GM12878 (cell line): ENCODE data around the gene FLT1. TPM values are rescaled to one million over a fixed set of nuclear protein-coding genes. Genes with fewer than 3 reads are reported as not detected.

Experiments used
- ATAC-seq: fragments of 200-7000 bp; cut with Tn5 transposase; 3 replicates; pipeline ENCODE4 v1.9.1; 2020; ENCODE audit warnings: mild to moderate bottlenecking, moderate library complexity
- BruUV-seq: library from RNA; stranded (reverse); fragments of 400-500 nt; replicated peaks from 2 replicates; lab custom pipeline; 2021; lab: Mats Ljungman, UMichigan
- CTCF ChIA-PET: fragments of 300-600 bp; sonication (Branson Sonifier 250); formaldehyde crosslinking; extraction: SDS; loops from one replicate; lab custom pipeline; 2021; ENCODE audit warnings: inconsistent platforms; lab: Yijun Ruan, JAX
- POLR2A ChIA-PET: fragments of 350-600 bp; formaldehyde crosslinking; extraction: SDS; loops from one replicate; lab custom pipeline; 2021; ENCODE audit warnings: inconsistent platforms; lab: Charles Lee
- RAD21 ChIA-PET: fragments of 300-600 bp; sonication (Branson Sonifier 250); formaldehyde crosslinking; loops from one replicate; lab custom pipeline; 2023; ENCODE audit warnings: antibody characterized with exemption; ENCODE audit not compliant: unreplicated experiment; lab: Charles Lee
- SMC1A ChIA-PET: fragments of 300-600 bp; sonication (Branson Sonifier 250); formaldehyde crosslinking; loops from one replicate; lab custom pipeline; 2023; ENCODE audit not compliant: unreplicated experiment, uncharacterized antibody; lab: Charles Lee
- DNase-seq: peaks from one replicate; pipeline ENCODE4 v3.0.0-alpha.2; 2011; ENCODE audit warnings: low read depth, low spot score
- FAIRE-seq: peaks from 3 replicates; lab custom pipeline; 2011; peaks lifted over from hg19 to GRCh38; lab: Jason Lieb, UNC
- H2AFZ ChIP-seq: 2 replicates; pipeline ENCODE4 v1.6.0; 2011; ENCODE audit warnings: low read depth, low read length, control low read depth; ENCODE audit not compliant: control insufficient read depth
- H3K27ac ChIP-seq: 2 replicates; pipeline ENCODE4 v1.5.1; 2011; ENCODE audit warnings: control low read depth; ENCODE audit not compliant: control insufficient read depth, insufficient read depth
- H3K27me3 ChIP-seq, 2 experiments: replicated peaks in 1 of 2; 2 replicates each; pipeline versions ENCODE4 v1.6.0 to v1.6.1; 2011; ENCODE audit warnings: low read length in 1 of 2; ENCODE audit not compliant: control insufficient read depth in 2 of 2, insufficient read depth in 2 of 2
- H3K36me3 ChIP-seq, 2 experiments: 2 replicates each; pipeline ENCODE4 v1.5.1; 2011; ENCODE audit warnings: low read length in 1 of 2; ENCODE audit not compliant: control insufficient read depth in 2 of 2, insufficient read depth in 2 of 2
- H3K4me1 ChIP-seq: 2 replicates; pipeline ENCODE4 v1.6.1; 2011; ENCODE audit warnings: mild to moderate bottlenecking, low read length, moderate library complexity, mixed read lengths; ENCODE audit not compliant: control insufficient read depth, insufficient read depth
- H3K4me2 ChIP-seq: 2 replicates; pipeline ENCODE4 v1.6.0; 2011; ENCODE audit warnings: control low read depth; ENCODE audit not compliant: control insufficient read depth, insufficient read depth
- H3K4me3 ChIP-seq: fragments of 200-600 bp; sonication (generic); 2 replicates; pipeline ENCODE4 v1.5.1; 2016
- H3K79me2 ChIP-seq: 2 replicates; pipeline ENCODE4 v1.6.0; 2011; ENCODE audit warnings: low read length; ENCODE audit not compliant: control insufficient read depth, insufficient read depth
- H3K9ac ChIP-seq: 2 replicates; pipeline ENCODE4 v1.8.0; 2011; ENCODE audit warnings: low read length, control low read depth, mixed read lengths; ENCODE audit not compliant: control insufficient read depth, insufficient read depth
- H3K9me3 ChIP-seq: replicated peaks from 3 replicates; pipeline ENCODE4 v1.5.1; 2011; ENCODE audit warnings: mild to moderate bottlenecking, low read length; ENCODE audit not compliant: control insufficient read depth, insufficient read depth
- H4K20me1 ChIP-seq: 2 replicates; pipeline ENCODE4 v1.6.0; 2011; ENCODE audit not compliant: control insufficient read depth, insufficient read depth
- BHLHE40 ChIP-seq, 2 experiments: fragments of 450-650 bp in 1 of 2; IDR thresholded peaks; 2 replicates each; pipeline ENCODE4 v1.6.1; 2011 to 2017; ENCODE audit warnings: low read depth in 2 of 2, borderline replicate concordance in 1 of 2, improper control_type of control experiment in 1 of 2, low read length in 1 of 2, mild to moderate bottlenecking in 1 of 2
- JUND ChIP-seq: IDR thresholded peaks from 2 replicates; pipeline ENCODE4 v1.6.1; 2012; ENCODE audit warnings: low read depth, mild to moderate bottlenecking, low read length, improper control_type of control experiment, moderate library complexity
- KAT2A ChIP-seq: conservative IDR thresholded peaks from 2 replicates; pipeline ENCODE4 v1.6.1; 2011; ENCODE audit warnings: low read depth, low read length; ENCODE audit not compliant: control insufficient read depth
- NFIC ChIP-seq: IDR thresholded peaks from 2 replicates; pipeline ENCODE4 v1.6.1; 2012; ENCODE audit warnings: low read depth, mild to moderate bottlenecking, inconsistent platforms, low read length, moderate library complexity
- NR2F1 ChIP-seq: fragments of 450-650 bp; conservative IDR thresholded peaks from 2 replicates; pipeline ENCODE4 v1.6.1; 2017; ENCODE audit warnings: mild to moderate bottlenecking
- POLR2AphosphoS2 ChIP-seq: IDR thresholded peaks from 2 replicates; pipeline ENCODE4 v1.6.1; 2011; ENCODE audit warnings: low read depth, mild to moderate bottlenecking, low read length, improper control_type of control experiment, moderate library complexity
- STAT1 ChIP-seq: fragments of 450-650 bp; conservative IDR thresholded peaks from 2 replicates; pipeline ENCODE4 v1.6.1; 2014; ENCODE audit warnings: antibody characterized with exemption, mild to moderate bottlenecking
- TCF3 ChIP-seq: IDR thresholded peaks from 2 replicates; pipeline ENCODE4 v1.6.1; 2012; ENCODE audit warnings: low read depth, mild to moderate bottlenecking, low read length, borderline replicate concordance; ENCODE audit not compliant: insufficient read depth
- ZZZ3 ChIP-seq: IDR thresholded peaks from 2 replicates; pipeline ENCODE4 v1.6.1; 2011; ENCODE audit warnings: low read depth; ENCODE audit not compliant: control insufficient read depth, insufficient read length
- WGBS: methylation state at CpG from one replicate; pipeline ENCODE4 v1.1.6; 2016; ENCODE audit warnings: low lambda C conversion rate; ENCODE audit not compliant: insufficient replicate concordance, insufficient coverage; ENCODE audit errors: missing lambda C conversion rate; 5-methylcytosine and 5-hydroxymethylcytosine counted together
- in situ Hi-C: fragments of 300-500 bp; cut with MboI; formaldehyde crosslinking; loops from 9 replicates; pipeline ENCODE4 v1.14.3; 2018; ENCODE audit warnings: mixed read lengths
- intact Hi-C: fragments of 100-400 bp; cut with micrococcal nuclease; formaldehyde crosslinking; loops from one replicate; pipeline ENCODE4 v1.14.2; 2022; ENCODE audit not compliant: unreplicated experiment
- polyA plus RNA-seq, 11 experiments: library from polyadenylated mRNA; depleted of rRNA in 4 of 11; unstranded in 6 of 11; stranded (reverse) in 5 of 11; fragments of >200 nt; fragmentation: Nextera tagmentation in 4 of 11; fragmentation: Illumina TruSeq in 1 of 11; extraction: Ambion mirVana in 4 of 11; extraction: Trizol in 1 of 11; gene quantifications; 1 replicate in 1 of 11; 2 replicates in 10 of 11; pipeline versions ENCODE4 v1.2.1 to v1.2.3, GENCODE V29; 2011 to 2016; ENCODE audit warnings: inconsistent platforms in 2 of 11, missing spikeins in 2 of 11, low read depth in 1 of 11
- total RNA-seq, 4 experiments: library from RNA; depleted of rRNA in 3 of 4; stranded (reverse); fragments of >200 nt in 3 of 4; fragmentation: Illumina TruSeq in 1 of 4; extraction: Trizol in 1 of 4; gene quantifications; 2 replicates each; pipeline versions ENCODE4 v1.2.1 to v1.2.3, GENCODE V29; 2013 to 2021
- TF ChIP-seq, protein P1 (sequence below): fragments of 450-650 bp; IDR thresholded peaks from 2 replicates; pipeline ENCODE4 v1.6.1; 2017; ENCODE audit warnings: antibody characterized with exemption, mild to moderate bottlenecking, moderate library complexity
- TF ChIP-seq, protein P2 (sequence below): fragments of 450-650 bp; IDR thresholded peaks from 2 replicates; pipeline ENCODE4 v1.6.1; 2016; ENCODE audit warnings: mild to moderate bottlenecking
- TF ChIP-seq, protein P3 (sequence below), 3 experiments: IDR thresholded peaks in 2 of 3; conservative IDR thresholded peaks in 1 of 3; 2 replicates each; pipeline ENCODE4 v1.5.1; 2011; ENCODE audit warnings: low read depth in 3 of 3, low read length in 3 of 3, mild to moderate bottlenecking in 3 of 3, control low read depth in 2 of 3, moderate library complexity in 2 of 3, inconsistent platforms in 1 of 3, mixed read lengths in 1 of 3; ENCODE audit not compliant: control insufficient read depth in 2 of 3, insufficient read depth in 1 of 3; ENCODE audit errors: extremely low read depth in 1 of 3
- TF ChIP-seq, protein P4 (sequence below): fragments of 450-650 bp; formaldehyde crosslinking; IDR thresholded peaks from 2 replicates; pipeline ENCODE4 v1.4.0; 2020; ENCODE audit warnings: mild to moderate bottlenecking, moderate library complexity

Gene FLT1
- total and polyA plus RNA-seq, 10 of the 15 experiments (the other 5 are each of a cell fraction or from before 2014, with no cell fraction given): 0.55 to 5.6 (median 0.84) TPM

DNA sequence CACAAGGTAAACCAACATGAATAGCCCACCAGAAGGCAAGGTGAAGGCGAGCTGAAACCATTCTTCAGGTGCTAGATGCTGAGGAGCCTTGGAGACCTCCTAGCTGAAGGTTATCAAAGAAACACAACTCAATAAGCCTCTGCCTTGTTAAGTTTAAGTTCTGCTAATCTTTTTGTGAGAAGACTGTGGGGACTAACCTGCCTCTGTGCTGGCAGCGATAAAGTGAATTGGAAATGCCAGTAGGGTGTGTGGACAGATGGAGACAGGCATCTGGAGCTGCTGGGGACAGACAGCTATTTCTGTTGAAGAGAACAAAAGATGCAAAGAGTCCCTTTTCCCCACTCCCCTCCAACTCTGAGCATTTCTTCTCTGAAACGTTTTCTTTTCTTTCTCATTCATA, 33.5 kb upstream of the FLT1 start:
- Histone ChIP-seq H3K4me2 (no peak overlapping the region), H3K4me3 (no peak overlapping the region), H3K27ac (no peak overlapping the region), H3K4me1 (peaks cover 23% of the 10 kb centered on the region), H3K9ac (no peak overlapping the region), H3K79me2 (no peaks in the 10 kb centered on the region), H3K9me3 (no peaks in the 10 kb centered on the region), H3K36me3 (no peaks in the 10 kb centered on the region), H2AFZ (no peak overlapping the region), H3K27me3 (peaks cover 7 to 18% of the 10 kb centered on the region in 2 experiments), H4K20me1 (no peaks in the 10 kb centered on the region)
- DNase-seq: no peak
- ChIA-PET POLR2A (interaction anchor here (1.5 kb wide), 1 partner anchor 104 kb away, joined by 4 read pairs; no protein-coding TSS in a partner anchor), SMC1A (interaction anchor here (1.1 to 2.3 kb wide), 6 partner anchors 12 to 127 kb away, joined by 3 to 13 read pairs (median 4); no protein-coding TSS in a partner anchor), CTCF (interaction anchor here (1.3 to 1.9 kb wide), 3 partner anchors 12 to 133 kb away, joined by 3 to 7 read pairs (median 4); no protein-coding TSS in a partner anchor), RAD21 (interaction anchor here (0.9 to 2.7 kb wide), 5 partner anchors 40 to 130 kb away, joined by 3 to 8 read pairs (median 5); partner anchors contain the start of gene POMP)
- 48% methylated on average over 3 of the region's 3 CpGs for WGBS
- FAIRE-seq: no peak
- ATAC-seq: no peak
- in situ Hi-C loops: no loop called here
- intact Hi-C loops: no loop called here
- BruUV-seq: no TSS peak
- TF ChIP-seq TCF3 (no peak), NFIC (no peak), NR2F1 (no peak), JUND (no peak), POLR2AphosphoS2 (no peak), ZZZ3 (no peak), STAT1 (no peak), BHLHE40 (IDR thresholded peaks at IDR 0.05; ENCODE audit: borderline replicate concordance in 1 of 2, low read depth in 2 of 2, low read length in 1 of 2) (no peak), KAT2A (no peak)
- TF ChIP-seq, protein P1, sequence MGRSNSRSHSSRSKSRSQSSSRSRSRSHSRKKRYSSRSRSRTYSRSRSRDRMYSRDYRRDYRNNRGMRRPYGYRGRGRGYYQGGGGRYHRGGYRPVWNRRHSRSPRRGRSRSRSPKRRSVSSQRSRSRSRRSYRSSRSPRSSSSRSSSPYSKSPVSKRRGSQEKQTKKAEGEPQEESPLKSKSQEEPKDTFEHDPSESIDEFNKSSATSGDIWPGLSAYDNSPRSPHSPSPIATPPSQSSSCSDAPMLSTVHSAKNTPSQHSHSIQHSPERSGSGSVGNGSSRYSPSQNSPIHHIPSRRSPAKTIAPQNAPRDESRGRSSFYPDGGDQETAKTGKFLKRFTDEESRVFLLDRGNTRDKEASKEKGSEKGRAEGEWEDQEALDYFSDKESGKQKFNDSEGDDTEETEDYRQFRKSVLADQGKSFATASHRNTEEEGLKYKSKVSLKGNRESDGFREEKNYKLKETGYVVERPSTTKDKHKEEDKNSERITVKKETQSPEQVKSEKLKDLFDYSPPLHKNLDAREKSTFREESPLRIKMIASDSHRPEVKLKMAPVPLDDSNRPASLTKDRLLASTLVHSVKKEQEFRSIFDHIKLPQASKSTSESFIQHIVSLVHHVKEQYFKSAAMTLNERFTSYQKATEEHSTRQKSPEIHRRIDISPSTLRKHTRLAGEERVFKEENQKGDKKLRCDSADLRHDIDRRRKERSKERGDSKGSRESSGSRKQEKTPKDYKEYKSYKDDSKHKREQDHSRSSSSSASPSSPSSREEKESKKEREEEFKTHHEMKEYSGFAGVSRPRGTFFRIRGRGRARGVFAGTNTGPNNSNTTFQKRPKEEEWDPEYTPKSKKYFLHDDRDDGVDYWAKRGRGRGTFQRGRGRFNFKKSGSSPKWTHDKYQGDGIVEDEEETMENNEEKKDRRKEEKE: no peak
- TF ChIP-seq, protein P2, sequence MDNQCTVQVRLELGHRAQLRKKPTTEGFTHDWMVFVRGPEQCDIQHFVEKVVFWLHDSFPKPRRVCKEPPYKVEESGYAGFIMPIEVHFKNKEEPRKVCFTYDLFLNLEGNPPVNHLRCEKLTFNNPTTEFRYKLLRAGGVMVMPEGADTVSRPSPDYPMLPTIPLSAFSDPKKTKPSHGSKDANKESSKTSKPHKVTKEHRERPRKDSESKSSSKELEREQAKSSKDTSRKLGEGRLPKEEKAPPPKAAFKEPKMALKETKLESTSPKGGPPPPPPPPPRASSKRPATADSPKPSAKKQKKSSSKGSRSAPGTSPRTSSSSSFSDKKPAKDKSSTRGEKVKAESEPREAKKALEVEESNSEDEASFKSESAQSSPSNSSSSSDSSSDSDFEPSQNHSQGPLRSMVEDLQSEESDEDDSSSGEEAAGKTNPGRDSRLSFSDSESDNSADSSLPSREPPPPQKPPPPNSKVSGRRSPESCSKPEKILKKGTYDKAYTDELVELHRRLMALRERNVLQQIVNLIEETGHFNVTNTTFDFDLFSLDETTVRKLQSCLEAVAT: no peak
- TF ChIP-seq, protein P3, sequence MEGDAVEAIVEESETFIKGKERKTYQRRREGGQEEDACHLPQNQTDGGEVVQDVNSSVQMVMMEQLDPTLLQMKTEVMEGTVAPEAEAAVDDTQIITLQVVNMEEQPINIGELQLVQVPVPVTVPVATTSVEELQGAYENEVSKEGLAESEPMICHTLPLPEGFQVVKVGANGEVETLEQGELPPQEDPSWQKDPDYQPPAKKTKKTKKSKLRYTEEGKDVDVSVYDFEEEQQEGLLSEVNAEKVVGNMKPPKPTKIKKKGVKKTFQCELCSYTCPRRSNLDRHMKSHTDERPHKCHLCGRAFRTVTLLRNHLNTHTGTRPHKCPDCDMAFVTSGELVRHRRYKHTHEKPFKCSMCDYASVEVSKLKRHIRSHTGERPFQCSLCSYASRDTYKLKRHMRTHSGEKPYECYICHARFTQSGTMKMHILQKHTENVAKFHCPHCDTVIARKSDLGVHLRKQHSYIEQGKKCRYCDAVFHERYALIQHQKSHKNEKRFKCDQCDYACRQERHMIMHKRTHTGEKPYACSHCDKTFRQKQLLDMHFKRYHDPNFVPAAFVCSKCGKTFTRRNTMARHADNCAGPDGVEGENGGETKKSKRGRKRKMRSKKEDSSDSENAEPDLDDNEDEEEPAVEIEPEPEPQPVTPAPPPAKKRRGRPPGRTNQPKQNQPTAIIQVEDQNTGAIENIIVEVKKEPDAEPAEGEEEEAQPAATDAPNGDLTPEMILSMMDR (IDR thresholded peaks at IDR 0.05 in 2 of 3, conservative IDR thresholded peaks at IDR 0.05 in 1 of 3; ENCODE audit: control insufficient read depth in 2 of 3, extremely low read depth in 1 of 3, insufficient read depth in 1 of 3, low read depth in 3 of 3, low read length in 3 of 3): no peak
- TF ChIP-seq, protein P4, sequence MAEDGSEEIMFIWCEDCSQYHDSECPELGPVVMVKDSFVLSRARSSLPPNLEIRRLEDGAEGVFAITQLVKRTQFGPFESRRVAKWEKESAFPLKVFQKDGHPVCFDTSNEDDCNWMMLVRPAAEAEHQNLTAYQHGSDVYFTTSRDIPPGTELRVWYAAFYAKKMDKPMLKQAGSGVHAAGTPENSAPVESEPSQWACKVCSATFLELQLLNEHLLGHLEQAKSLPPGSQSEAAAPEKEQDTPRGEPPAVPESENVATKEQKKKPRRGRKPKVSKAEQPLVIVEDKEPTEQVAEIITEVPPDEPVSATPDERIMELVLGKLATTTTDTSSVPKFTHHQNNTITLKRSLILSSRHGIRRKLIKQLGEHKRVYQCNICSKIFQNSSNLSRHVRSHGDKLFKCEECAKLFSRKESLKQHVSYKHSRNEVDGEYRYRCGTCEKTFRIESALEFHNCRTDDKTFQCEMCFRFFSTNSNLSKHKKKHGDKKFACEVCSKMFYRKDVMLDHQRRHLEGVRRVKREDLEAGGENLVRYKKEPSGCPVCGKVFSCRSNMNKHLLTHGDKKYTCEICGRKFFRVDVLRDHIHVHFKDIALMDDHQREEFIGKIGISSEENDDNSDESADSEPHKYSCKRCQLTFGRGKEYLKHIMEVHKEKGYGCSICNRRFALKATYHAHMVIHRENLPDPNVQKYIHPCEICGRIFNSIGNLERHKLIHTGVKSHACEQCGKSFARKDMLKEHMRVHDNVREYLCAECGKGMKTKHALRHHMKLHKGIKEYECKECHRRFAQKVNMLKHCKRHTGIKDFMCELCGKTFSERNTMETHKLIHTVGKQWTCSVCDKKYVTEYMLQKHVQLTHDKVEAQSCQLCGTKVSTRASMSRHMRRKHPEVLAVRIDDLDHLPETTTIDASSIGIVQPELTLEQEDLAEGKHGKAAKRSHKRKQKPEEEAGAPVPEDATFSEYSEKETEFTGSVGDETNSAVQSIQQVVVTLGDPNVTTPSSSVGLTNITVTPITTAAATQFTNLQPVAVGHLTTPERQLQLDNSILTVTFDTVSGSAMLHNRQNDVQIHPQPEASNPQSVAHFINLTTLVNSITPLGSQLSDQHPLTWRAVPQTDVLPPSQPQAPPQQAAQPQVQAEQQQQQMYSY (CRISPR knock-in tag): no peak
